Stromal cell of bone marrow (primary cell): Measurements from ENCODE around the gene FIZ1.

Experiments
- DNase-seq: peaks from one replicate; pipeline ENCODE4 v3.0.0-alpha.2; 2012; ENCODE audit warnings: low read depth

Gene FIZ1

GRCh38 chr19:55599468-55599841 lies at the start of gene FIZ1:
FIZ1 (minus strand) TSS chr19:55599517; CDS start chr19:55597865, 1,652 bp downstream.
- peak; percentile 98 for DNase-seq

- no peak for DNase-seq
These were observed 49.4 kb upstream of the FIZ1 start for GRCh38 chr19:55648585-55649267.

GRCh38 chr19:55647732-55648584 lies 48.6 kb upstream of the FIZ1 start, which contains the start of gene CCDC106:
CCDC106 (plus strand) TSS chr19:55648212; CDS start chr19:55649047, 835 bp downstream.
- DNase-seq = no peak

GRCh38 chr19:55646889-55647731 lies 47.8 kb upstream of the FIZ1 start:
- no peak for DNase-seq

GRCh38 chr19:55645512-55645881 lies 46.2 kb upstream of the FIZ1 start:
- DNase-seq = no peak

GRCh38 chr19:55644842-55645511 lies 45.7 kb upstream of the FIZ1 start:
- DNase-seq = no peak

GRCh38 chr19:55644191-55644833 lies 45.0 kb upstream of the FIZ1 start:
- DNase-seq = no peak

GRCh38 chr19:55643887-55644176 lies 44.5 kb upstream of the FIZ1 start:
- no peak for DNase-seq

- no peak for DNase-seq
These were observed 43.9 kb upstream of the FIZ1 start, which contains the start of gene ZNF581 for GRCh38 chr19:55643003-55643886. ZNF581 (plus strand) TSS chr19:55643649; CDS start chr19:55644572, 923 bp downstream.

GRCh38 chr19:55642153-55643002 lies 43.1 kb upstream of the FIZ1 start:
- DNase-seq = no peak

GRCh38 chr19:55641426-55642152 lies 42.3 kb upstream of the FIZ1 start:
- no peak for DNase-seq

- no peak for DNase-seq
These were observed 41.5 kb upstream of the FIZ1 start, which contains the start of gene ZNF580 for GRCh38 chr19:55640577-55641425. ZNF580 (plus strand) TSS chr19:55641002; CDS start chr19:55642509, 1,507 bp downstream.

- no peak for DNase-seq
These were observed 40.8 kb upstream of the FIZ1 start for GRCh38 chr19:55640043-55640576.

GRCh38 chr19:55638864-55639359 lies 39.6 kb upstream of the FIZ1 start:
- DNase-seq = no peak

- no peak for DNase-seq
These were observed 38.2 kb upstream of the FIZ1 start for GRCh38 chr19:55637534-55637933.

- DNase-seq = no peak
These were observed 37.4 kb upstream of the FIZ1 start for GRCh38 chr19:55636723-55637122.

- DNase-seq = no peak
These were observed 36.6 kb upstream of the FIZ1 start for GRCh38 chr19:55635856-55636440.
